Cardiac muscle cell (in vitro differentiated cells and primary cell): ENCODE data around the gene OR4D10. TPM values are rescaled to one million over a fixed set of nuclear protein-coding genes. Genes with fewer than 3 reads are reported as not detected.
"Not testable (repeated sequence)": the region's sequence is repeated elsewhere in the genome, so short reads cannot be mapped to it uniquely, and the experiment has no call there.

Source experiments
- DNase-seq, 2 donors: peaks; one replicate each; pipeline versions ENCODE4 v3.0.0 to v3.0.0-alpha.2; 2010 to 2017; ENCODE audit warnings: low read depth in 1 of 2, low spot score in 1 of 2
- H3K27ac ChIP-seq: fragments of 200-600 bp; sonication (generic); 2 replicates; pipeline ENCODE4 v1.5.1; 2016
- H3K27me3 ChIP-seq: fragments of 200-600 bp; sonication (generic); 2 replicates; pipeline ENCODE4 v1.6.0; 2016; ENCODE audit warnings: control low read depth
- H3K36me3 ChIP-seq: fragments of 200-600 bp; sonication (generic); 2 replicates; pipeline ENCODE4 v1.5.1; 2016; ENCODE audit warnings: control low read depth
- H3K4me1 ChIP-seq: fragments of 200-600 bp; sonication (generic); 2 replicates; pipeline ENCODE4 v1.8.1; 2017; ENCODE audit warnings: low read depth, mild to moderate bottlenecking, mixed run types
- H3K4me3 ChIP-seq: fragments of 200-600 bp; sonication (generic); 2 replicates; pipeline ENCODE4 v1.5.1; 2016; ENCODE audit warnings: mild to moderate bottlenecking
- H3K9me3 ChIP-seq: fragments of 200-600 bp; sonication (generic); 2 replicates; pipeline ENCODE4 v1.5.1; 2017; ENCODE audit warnings: low read depth, mild to moderate bottlenecking, control low read depth
- polyA plus RNA-seq: library from polyadenylated mRNA; unstranded; fragments of >200 nt; fragmentation: Nextera tagmentation; extraction: Ambion mirVana; gene quantifications from 2 replicates; pipeline ENCODE4 v1.2.1, GENCODE V29; 2016
- total RNA-seq: library from RNA; depleted of rRNA; stranded (reverse); fragments of >200 nt; gene quantifications from 2 replicates; pipeline ENCODE4 v1.2.3, GENCODE V29; 2016
- TF ChIP-seq, protein P1 (sequence below): IDR thresholded peaks from 2 replicates; pipeline ENCODE4 v1.5.1; 2012; ENCODE audit warnings: low read depth, mild to moderate bottlenecking, low read length

The OR4D10 gene
- total and polyA plus RNA-seq, 2 experiments from 2014 or later = not detected

DNA sequence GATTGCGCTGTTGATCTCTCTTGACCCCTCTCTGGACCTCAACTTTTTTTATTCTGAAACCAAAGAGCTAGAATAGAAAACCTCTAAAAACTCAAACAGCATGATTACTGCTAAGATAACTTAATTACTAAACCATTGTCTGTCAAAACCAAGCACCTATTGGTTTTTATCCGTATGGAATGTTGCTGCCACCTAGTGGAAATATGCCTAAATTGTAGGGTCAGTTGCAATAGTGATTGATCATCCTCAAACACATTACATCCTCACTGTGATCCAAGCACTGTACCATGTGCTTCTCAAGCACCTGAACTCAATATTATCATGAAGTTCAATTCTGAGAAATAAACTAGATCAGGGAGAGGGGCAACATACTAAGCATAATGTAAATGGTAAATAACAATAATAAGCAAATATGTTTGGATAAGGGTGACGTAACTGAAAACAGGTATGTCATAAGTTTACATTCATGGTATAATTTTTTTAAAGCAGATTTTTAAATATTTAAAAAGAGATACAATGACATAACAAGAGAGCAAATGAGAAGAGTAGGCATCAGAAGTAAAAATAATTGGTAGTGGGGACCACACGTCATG is 43.1 kb upstream of the OR4D10 start:
- H3K4me1 ChIP-seq = no peaks in the 10 kb centered on the region
- no peaks in the 10 kb centered on the region for H3K9me3 ChIP-seq
- TF ChIP-seq, protein P1, sequence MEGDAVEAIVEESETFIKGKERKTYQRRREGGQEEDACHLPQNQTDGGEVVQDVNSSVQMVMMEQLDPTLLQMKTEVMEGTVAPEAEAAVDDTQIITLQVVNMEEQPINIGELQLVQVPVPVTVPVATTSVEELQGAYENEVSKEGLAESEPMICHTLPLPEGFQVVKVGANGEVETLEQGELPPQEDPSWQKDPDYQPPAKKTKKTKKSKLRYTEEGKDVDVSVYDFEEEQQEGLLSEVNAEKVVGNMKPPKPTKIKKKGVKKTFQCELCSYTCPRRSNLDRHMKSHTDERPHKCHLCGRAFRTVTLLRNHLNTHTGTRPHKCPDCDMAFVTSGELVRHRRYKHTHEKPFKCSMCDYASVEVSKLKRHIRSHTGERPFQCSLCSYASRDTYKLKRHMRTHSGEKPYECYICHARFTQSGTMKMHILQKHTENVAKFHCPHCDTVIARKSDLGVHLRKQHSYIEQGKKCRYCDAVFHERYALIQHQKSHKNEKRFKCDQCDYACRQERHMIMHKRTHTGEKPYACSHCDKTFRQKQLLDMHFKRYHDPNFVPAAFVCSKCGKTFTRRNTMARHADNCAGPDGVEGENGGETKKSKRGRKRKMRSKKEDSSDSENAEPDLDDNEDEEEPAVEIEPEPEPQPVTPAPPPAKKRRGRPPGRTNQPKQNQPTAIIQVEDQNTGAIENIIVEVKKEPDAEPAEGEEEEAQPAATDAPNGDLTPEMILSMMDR = peak; percentile 74
- no peak overlapping the region for H3K4me3 ChIP-seq
- DNase-seq = peak; percentile 59 to 63
- no peaks in the 10 kb centered on the region for H3K36me3 ChIP-seq
- no peaks in the 10 kb centered on the region for H3K27me3 ChIP-seq
- H3K27ac ChIP-seq = no peak overlapping the region

DNA sequence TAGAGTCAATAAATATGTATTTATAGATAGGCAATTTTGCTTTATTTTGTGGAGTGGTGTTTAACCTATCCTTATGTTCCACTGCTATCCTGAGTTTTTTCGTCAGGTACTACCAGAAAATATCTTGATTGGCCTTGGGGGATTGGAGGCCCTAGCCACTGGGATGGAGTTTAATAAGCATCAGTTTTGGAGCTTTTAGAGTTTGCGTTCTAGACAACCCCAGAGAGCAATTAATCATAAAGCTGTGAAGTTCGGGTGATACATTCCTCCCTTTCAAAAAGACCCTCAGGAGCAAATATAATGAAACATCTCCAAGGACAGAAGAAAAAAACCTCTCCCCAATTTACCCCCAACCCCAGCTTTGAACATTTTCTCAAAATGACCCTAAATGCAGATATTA is 36.9 kb upstream of the OR4D10 start, which contains the start of gene OR5A1:
Gene OR5A1 (plus strand): TSS at position 301 of the 400 bp plus-strand sequence. CDS start 6,700 bp downstream, outside the sequence.
- no peaks in the 10 kb centered on the region for H3K27me3 ChIP-seq
- no peaks in the 10 kb centered on the region for H3K36me3 ChIP-seq
- H3K4me1 ChIP-seq = no peaks in the 10 kb centered on the region
- TF ChIP-seq, protein P1 = no peak
- no peak within 1 kb of the TSS for H3K4me3 ChIP-seq
- no peak for DNase-seq
- H3K9me3 ChIP-seq = no peaks in the 10 kb centered on the region
- no peak within 1 kb of the TSS for H3K27ac ChIP-seq

DNA sequence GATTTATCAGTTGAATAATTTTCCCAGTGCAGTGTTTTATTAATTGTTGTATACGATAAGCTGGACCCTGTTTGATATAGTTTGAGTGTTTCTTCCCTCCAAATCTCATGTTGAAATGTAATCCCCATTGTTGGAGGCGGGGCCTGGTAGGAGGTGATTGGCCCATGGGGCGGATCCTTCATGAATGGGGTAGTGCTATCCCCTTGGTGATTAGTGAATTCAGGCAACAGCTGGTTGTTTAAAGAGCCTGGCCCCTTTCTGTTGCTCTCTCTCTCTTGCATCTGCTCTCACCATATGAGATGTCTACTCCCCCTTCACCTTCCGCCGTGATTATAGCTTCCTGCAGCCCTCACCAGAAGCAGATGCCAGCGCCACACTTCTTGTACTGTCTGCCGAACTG is 35.3 kb upstream of the OR4D10 start:
- no peaks in the 10 kb centered on the region for H3K4me1 ChIP-seq
- no peaks in the 10 kb centered on the region for H3K9me3 ChIP-seq
- H3K36me3 ChIP-seq = no peaks in the 10 kb centered on the region
- no peak overlapping the region for H3K27ac ChIP-seq
- H3K27me3 ChIP-seq = no peaks in the 10 kb centered on the region
- TF ChIP-seq, protein P1 = no peak
- no peak overlapping the region for H3K4me3 ChIP-seq
- DNase-seq = no peak

DNA sequence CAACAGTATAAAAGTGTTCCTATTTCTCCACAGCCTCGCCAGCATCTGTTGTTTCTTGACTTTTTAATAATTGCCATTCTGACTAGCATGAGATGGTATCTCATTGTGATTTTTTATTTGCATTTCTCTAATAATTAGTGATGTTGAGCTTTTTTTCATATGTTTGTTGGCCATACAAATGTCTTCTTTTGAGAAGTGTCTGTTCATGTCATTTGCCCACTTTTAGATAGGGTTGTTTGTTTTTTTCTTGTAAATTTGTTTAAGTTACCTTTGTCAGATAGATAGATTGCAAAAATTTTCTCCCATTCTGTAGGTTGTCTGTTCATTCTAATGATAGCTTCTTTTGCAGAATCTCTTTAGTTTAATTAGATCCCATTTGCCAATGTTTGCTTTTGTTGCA is 27.5 kb upstream of the OR4D10 start:
- DNase-seq, H3K36me3 ChIP-seq, H3K4me3 ChIP-seq, H3K4me1 ChIP-seq, H3K27ac ChIP-seq, H3K9me3 ChIP-seq, H3K27me3 ChIP-seq: not testable (repeated sequence)

DNA sequence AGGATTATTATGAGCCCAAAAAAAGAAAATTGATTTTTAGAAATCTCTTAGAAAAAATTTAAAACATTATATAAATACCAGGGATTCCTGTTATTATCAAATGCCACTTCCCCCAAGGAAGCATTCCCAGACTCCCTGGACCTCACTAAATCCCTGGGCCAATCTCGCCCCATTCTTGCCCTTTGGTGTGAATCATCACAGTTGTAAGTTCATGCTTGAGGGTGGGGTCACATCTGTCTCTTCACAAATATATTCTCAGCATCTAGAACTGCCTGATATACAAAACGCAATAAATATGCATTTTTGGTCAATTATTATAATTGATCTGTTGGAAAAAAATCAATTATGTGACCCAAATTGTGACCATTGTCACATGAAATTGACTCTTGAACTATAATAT is 24.6 kb upstream of the OR4D10 start:
- no peaks in the 10 kb centered on the region for H3K27me3 ChIP-seq
- no peak overlapping the region for H3K4me3 ChIP-seq
- TF ChIP-seq, protein P1 = no peak
- H3K9me3 ChIP-seq = no peaks in the 10 kb centered on the region
- DNase-seq = no peak
- H3K4me1 ChIP-seq = no peaks in the 10 kb centered on the region
- H3K27ac ChIP-seq = no peak overlapping the region
- H3K36me3 ChIP-seq = no peaks in the 10 kb centered on the region

DNA sequence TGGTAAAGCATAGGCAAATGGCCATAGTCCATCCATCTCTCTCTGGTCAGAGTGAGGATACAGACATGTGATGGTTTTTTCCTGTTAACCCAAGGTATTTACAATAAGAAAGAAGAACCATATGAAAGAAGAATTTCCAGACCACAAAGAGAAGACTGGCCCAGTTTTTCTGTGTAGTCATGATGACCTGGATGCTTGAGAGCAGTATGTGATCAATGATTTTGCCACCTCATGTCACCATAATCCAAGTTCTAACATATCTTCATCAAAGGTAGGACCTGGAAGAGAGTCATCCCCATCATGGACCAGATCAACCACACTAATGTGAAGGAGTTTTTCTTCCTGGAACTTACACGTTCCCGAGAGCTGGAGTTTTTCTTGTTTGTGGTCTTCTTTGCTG is 16.5 kb upstream of the OR4D10 start, which contains the start of gene OR4D6:
Gene OR4D6 (plus strand): TSS at position 301 of the 400 bp plus-strand sequence. CDS start 0 bp downstream, at position 301.
- H3K9me3 ChIP-seq = no peaks in the 10 kb centered on the region
- no peak within 1 kb of the TSS for H3K27ac ChIP-seq
- no peaks in the 10 kb centered on the region for H3K27me3 ChIP-seq
- H3K4me3 ChIP-seq = no peak within 1 kb of the TSS
- no peak for DNase-seq
- TF ChIP-seq, protein P1 = no peak
- H3K4me1 ChIP-seq = no peaks in the 10 kb centered on the region
- H3K36me3 ChIP-seq = no peaks in the 10 kb centered on the region
